Upper lobe of right lung (tissue), 1 donor: ENCODE data around the gene TMEM255B. TPM values are rescaled to one million over a fixed set of nuclear protein-coding genes. Genes with fewer than 3 reads are reported as not detected.
A peak's percentile ranks its signal among the peaks of the same experiment; 100 is the strongest.

ENCODE experiments used
- ATAC-seq: fragments of 200-7000 bp; cut with Tn5 transposase; one replicate; pipeline ENCODE4 v1.9.1; 2020; ENCODE audit warnings: mild to moderate bottlenecking, moderate library complexity
- DNase-seq: peaks from one replicate; pipeline ENCODE4 v3.0.0-alpha.2; 2020
- H3K27ac ChIP-seq: fragments of 200-600 bp; one replicate; pipeline ENCODE4 v1.8.0; 2022
- H3K27me3 ChIP-seq: fragments of 200-600 bp; one replicate; pipeline ENCODE4 v1.8.0; 2022; ENCODE audit warnings: mild to moderate bottlenecking
- H3K36me3 ChIP-seq: fragments of 200-600 bp; one replicate; pipeline ENCODE4 v1.8.0; 2022
- H3K4me1 ChIP-seq: fragments of 200-600 bp; one replicate; pipeline ENCODE4 v1.8.0; 2022
- H3K4me3 ChIP-seq: fragments of 200-600 bp; one replicate; pipeline ENCODE4 v1.8.0; 2022; ENCODE audit warnings: mild to moderate bottlenecking
- H3K9me3 ChIP-seq: fragments of 200-600 bp; one replicate; pipeline ENCODE4 v1.8.0; 2022
- CTCF ChIP-seq: fragments of 200-600 bp; IDR thresholded peaks from one replicate; pipeline ENCODE4 v1.8.0; 2022; ENCODE audit warnings: antibody characterized with exemption
- intact Hi-C: fragments of 100-400 bp; cut with DNase I; formaldehyde crosslinking; loops from one replicate; pipeline ENCODE4 v1.11.0; 2022
- total RNA-seq: library from RNA; stranded (reverse); fragmentation: NEBNext Ultra II Directional; extraction: Animal tissue kit (Norgen Biotek cat#: 25700); gene quantifications from one replicate; pipeline ENCODE4 v1.2.1, GENCODE V29; 2021
- donor health status: DM: no; HTN: yes; CAD: no; lungs with severe emphysema.

The TMEM255B gene
- total RNA-seq, 1 donor from 2014 or later, result 43.6 TPM

- no peak for TF ChIP-seq CTCF
- Histone ChIP-seq H3K27me3 (no peaks in the 10 kb centered on the region), H3K36me3 (no peaks in the 10 kb centered on the region), H3K4me1 (no peaks in the 10 kb centered on the region), H3K9me3 (no peaks in the 10 kb centered on the region), H3K4me3 (no peak overlapping the region), H3K27ac (no peak overlapping the region)
- ATAC-seq (no peak), DNase-seq (no peak)
- intact Hi-C loops, result no loop called here
Measured at GRCh38 chr13:113771709-113772331, 12.8 kb downstream of the TMEM255B start.

- intact Hi-C loops, result no loop called here
- TF ChIP-seq CTCF, result no peak
- Histone ChIP-seq H3K27ac (no peak overlapping the region), H3K9me3 (no peaks in the 10 kb centered on the region), H3K4me3 (no peak overlapping the region), H3K4me1 (no peaks in the 10 kb centered on the region), H3K36me3 (no peaks in the 10 kb centered on the region), H3K27me3 (no peaks in the 10 kb centered on the region)
- DNase-seq (peak; percentile 4), ATAC-seq (no peak)
Measured at GRCh38 chr13:113774177-113775107, 15.4 kb downstream of the TMEM255B start.

- Histone ChIP-seq H3K36me3 (no peaks in the 10 kb centered on the region), H3K4me1 (no peaks in the 10 kb centered on the region), H3K27me3 (no peaks in the 10 kb centered on the region), H3K27ac (no peak overlapping the region), H3K4me3 (no peak overlapping the region), H3K9me3 (no peaks in the 10 kb centered on the region)
- peak; percentile 54 for DNase-seq
- intact Hi-C loops, result no loop called here
- no peak for TF ChIP-seq CTCF
- no peak for ATAC-seq
Measured at GRCh38 chr13:113775451-113776145, 16.6 kb downstream of the TMEM255B start.

- DNase-seq, result peak; percentile 59
- intact Hi-C loops, result no loop called here
- no peaks in the 10 kb centered on the region for H3K36me3 ChIP-seq
- peak; percentile 8 for ATAC-seq
- no peak overlapping the region for H3K4me3 ChIP-seq
- H3K27ac ChIP-seq, result no peak overlapping the region
- H3K27me3 ChIP-seq, result no peaks in the 10 kb centered on the region
- TF ChIP-seq CTCF, result no peak
- no peaks in the 10 kb centered on the region for H3K9me3 ChIP-seq
- no peaks in the 10 kb centered on the region for H3K4me1 ChIP-seq
Measured at GRCh38 chr13:113776231-113777125, 17.5 kb downstream of the TMEM255B start.
